Measurements from ENCODE around the gene KCNH8. TPM values are rescaled to one million over a fixed set of nuclear protein-coding genes. Genes with fewer than 3 reads are reported as not detected.

The KCNH8 gene
- total and polyA plus RNA-seq, 10 of the 15 experiments (the other 5 are each of a cell fraction or from before 2014, with no cell fraction given) = under 0.01 to 0.18 (median 0.07) TPM; not detected in 2

- H3K9me3 ChIP-seq (replicated peaks; ENCODE audit: control insufficient read depth, insufficient read depth, low read length) = no peaks in the 10 kb centered on the region
These were observed 251.0 kb downstream of the KCNH8 start for GRCh38 chr3:19399356-19399755.

More at GRCh38 chr3:19399356-19399755, 251.0 kb downstream of the KCNH8 start:
- Histone ChIP-seq H3K27me3 (replicated peaks in 1 of 2; ENCODE audit: control insufficient read depth in 2 of 2, insufficient read depth in 2 of 2, low read length in 1 of 2) (no peaks in the 10 kb centered on the region), H3K4me3 (no peak overlapping the region), H3K36me3 (ENCODE audit: control insufficient read depth in 2 of 2, insufficient read depth in 2 of 2, low read length in 1 of 2) (no peaks in the 10 kb centered on the region), H3K79me2 (ENCODE audit: control insufficient read depth, insufficient read depth, low read length) (no peaks in the 10 kb centered on the region), H2AFZ (ENCODE audit: control insufficient read depth, low read depth, low read length) (no peak overlapping the region; the same call in 1 of the 2 replicates), H3K4me2 (ENCODE audit: control insufficient read depth, insufficient read depth) (no peak overlapping the region), H3K9ac (ENCODE audit: control insufficient read depth, insufficient read depth, low read length) (no peak overlapping the region), H4K20me1 (ENCODE audit: control insufficient read depth, insufficient read depth) (no peaks in the 10 kb centered on the region), H3K27ac (ENCODE audit: control insufficient read depth, insufficient read depth) (no peak overlapping the region), H3K4me1 (ENCODE audit: control insufficient read depth, insufficient read depth, low read length) (no peaks in the 10 kb centered on the region; the same call in 1 of the 2 replicates)
- ChIA-PET POLR2A (no interaction called here), CTCF (interaction anchor here (0.9 kb wide), 1 partner anchor 10 kb away, joined by 3 read pairs; no protein-coding TSS in a partner anchor), SMC1A (ENCODE audit: uncharacterized antibody, unreplicated experiment) (interaction anchor here (1.8 kb wide), 1 partner anchor 10 kb away, joined by 4 read pairs; no protein-coding TSS in a partner anchor), RAD21 (ENCODE audit: unreplicated experiment) (no interaction called here)
- intact Hi-C loops (cut with micrococcal nuclease; ENCODE audit: unreplicated experiment) = no loop called here
- WGBS (ENCODE audit: insufficient coverage, insufficient replicate concordance, low lambda C conversion rate, missing lambda C conversion rate) = 48% methylated on average over 1 of the region's 1 CpG
- DNase-seq (ENCODE audit: low read depth, low spot score) (no peak), ATAC-seq (no peak), FAIRE-seq (no peak)
- in situ Hi-C loops (cut with MboI) = no loop called here
- TF ChIP-seq EP300 (IDR thresholded peaks at IDR 0.05; ENCODE audit: borderline replicate concordance in 1 of 2, control insufficient read depth in 1 of 2, low read depth in 2 of 2, low read length in 2 of 2) = no peak
- TF ChIP-seq MYC (IDR thresholded peaks at IDR 0.05; ENCODE audit: insufficient read depth, insufficient read length, insufficient replicate concordance, low read length, severe bottlenecking) = no peak
- no peak for TF ChIP-seq EED (IDR thresholded peaks at IDR 0.05; ENCODE audit: low read depth)
- TF ChIP-seq NR2C2 (IDR thresholded peaks at IDR 0.05; ENCODE audit: borderline replicate concordance, control insufficient read depth, insufficient read length, low read depth) = no peak
- TF ChIP-seq IRF5 (IDR thresholded peaks at IDR 0.05; ENCODE audit: borderline replicate concordance) = no peak
- no TSS peak for BruUV-seq (replicated peaks)
